Measurements from ENCODE around the gene SEMA5A. TPM values are rescaled to one million over a fixed set of nuclear protein-coding genes. Genes with fewer than 3 reads are reported as not detected.
A peak's percentile ranks its signal among the peaks of the same experiment; 100 is the strongest.

Gene SEMA5A
- polyA plus RNA-seq, 1 experiment: 98.4 TPM

- ChIA-PET POLR2A (interaction anchor here (0.6 kb wide), 1 partner anchor 29 kb away, joined by 4 read pairs; no protein-coding TSS in a partner anchor), CTCF (no interaction called here)
- Histone ChIP-seq H3K4me3 (ENCODE audit: low read depth, low read length) (no peak overlapping the region), H3K27me3 (ENCODE audit: control insufficient read depth, insufficient read depth, low read length) (no peaks in the 10 kb centered on the region), H3K36me3 (ENCODE audit: control insufficient read depth, insufficient read depth, low read length) (no peaks in the 10 kb centered on the region)
- no peak for DNase-seq (ENCODE audit: low read depth)
- no peak for TF ChIP-seq CTCF (IDR thresholded peaks at IDR 0.05; ENCODE audit: insufficient read depth, low read depth, low read length)
Measured at GRCh38 chr5:9009931-9010651, 535.8 kb downstream of the SEMA5A start.

GRCh38 chr5:8997542-8998070, 548.3 kb downstream of the SEMA5A start:
- Histone ChIP-seq H3K27me3 (ENCODE audit: control insufficient read depth, insufficient read depth, low read length) (no peaks in the 10 kb centered on the region), H3K4me3 (ENCODE audit: low read depth, low read length) (no peak overlapping the region), H3K36me3 (ENCODE audit: control insufficient read depth, insufficient read depth, low read length) (no peaks in the 10 kb centered on the region)
- no peak for TF ChIP-seq CTCF (IDR thresholded peaks at IDR 0.05; ENCODE audit: insufficient read depth, low read depth, low read length)
- ChIA-PET CTCF (no interaction called here), POLR2A (no interaction called here)
- DNase-seq (ENCODE audit: low read depth): no peak

GRCh38 chr5:8993031-8993430, 552.8 kb downstream of the SEMA5A start:
- no peak for DNase-seq (ENCODE audit: low read depth)
- POLR2A ChIA-PET: no interaction called here
- CTCF ChIA-PET: interaction anchor here (0.8 to 1.1 kb wide), 2 partner anchors 11 to 508 kb away, joined by 3 to 4 read pairs; no protein-coding TSS in a partner anchor
- Histone ChIP-seq H3K27me3 (ENCODE audit: control insufficient read depth, insufficient read depth, low read length) (no peaks in the 10 kb centered on the region), H3K36me3 (ENCODE audit: control insufficient read depth, insufficient read depth, low read length) (no peaks in the 10 kb centered on the region), H3K4me3 (ENCODE audit: low read depth, low read length) (no peak overlapping the region)
- peak; percentile 51 for TF ChIP-seq CTCF (IDR thresholded peaks at IDR 0.05; ENCODE audit: insufficient read depth, low read depth, low read length)

Small RNAs within 50 kb of the gene (small RNA-seq; reads per million reads assigned to genes)
- gene MIR4636 (ENCODE audit: insufficient read length, low read depth, low replicate concordance): 8.6 reads per million, percentile 74 among the genes with 10 or more reads in this experiment
- gene SNORD123 (ENCODE audit: insufficient read length, low read depth, low replicate concordance): 17.9 reads per million, percentile 83 among the genes with 10 or more reads in this experiment

Other genes with a start within 250 kb of the SEMA5A start
- 0.06 and 0.54 TPM in 2 replicates for gene TAS2R1, start 84.3 kb upstream of the SEMA5A start, polyA plus RNA-seq (2011; rRNA removed)

Measured in BJ (cell line).